WTC11 (cell line): ENCODE results near the gene OR8B4. TPM values are rescaled to one million over a fixed set of nuclear protein-coding genes. Genes with fewer than 3 reads are reported as not detected.
A peak's percentile ranks its signal among the peaks of the same experiment; 100 is the strongest.

Experiments
- ATAC-seq: fragments of 200-7000 bp; cut with Tn5 transposase; 2 replicates; pipeline ENCODE4 v1.10.0; 2021; ENCODE audit warnings: mild to moderate bottlenecking, moderate library complexity
- CTCF ChIA-PET: fragments of 300-600 bp; sonication (Branson Sonifier 250); formaldehyde crosslinking; loops from one replicate; lab custom pipeline; 2021; ENCODE audit warnings: antibody characterized with exemption; lab: Charles Lee
- POLR2A ChIA-PET: fragments of 350-600 bp; sonication (Branson Sonifier 250); formaldehyde crosslinking; loops from one replicate; lab custom pipeline; 2021; ENCODE audit warnings: antibody characterized with exemption; lab: Charles Lee
- DNase-seq: peaks from one replicate; pipeline ENCODE4 v3.0.0; 2021; ENCODE audit warnings: low spot score
- H3K27ac Mint-ChIP-seq: 2 replicates; pipeline ENCODE4 v1.8.0; 2021; ENCODE audit warnings: mixed read lengths
- H3K27me3 Mint-ChIP-seq: 2 replicates; pipeline ENCODE4 v1.8.0; 2021; ENCODE audit warnings: low read depth, mild to moderate bottlenecking, moderate library complexity, mixed read lengths
- H3K36me3 Mint-ChIP-seq: 2 replicates; pipeline ENCODE4 v1.8.0; 2021; ENCODE audit warnings: mixed read lengths
- H3K4me1 Mint-ChIP-seq: 2 replicates; pipeline ENCODE4 v1.8.0; 2022; ENCODE audit warnings: mixed read lengths
- H3K4me3 Mint-ChIP-seq: 2 replicates; pipeline ENCODE4 v1.8.0; 2021; ENCODE audit warnings: mild to moderate bottlenecking, moderate library complexity, mixed read lengths
- H3K9me3 Mint-ChIP-seq: 2 replicates; pipeline ENCODE4 v1.8.0; 2021; ENCODE audit warnings: mixed read lengths
- ARID4B ChIP-seq: sonication (generic); formaldehyde crosslinking; IDR thresholded peaks from 2 replicates; pipeline ENCODE4 v1.8.0; 2023; ENCODE audit warnings: missing genetic modification reagents, mild to moderate bottlenecking, borderline replicate concordance
- CBFB ChIP-seq: sonication (generic); formaldehyde crosslinking; IDR thresholded peaks from 2 replicates; pipeline ENCODE4 v1.8.1; 2022; ENCODE audit warnings: mild to moderate bottlenecking, low read depth, missing genetic modification reagents
- CTCF ChIP-seq: fragments of 200-600 bp; IDR thresholded peaks from 2 replicates; pipeline ENCODE4 v1.8.0; 2022; ENCODE audit warnings: antibody characterized with exemption
- FOXP1 ChIP-seq: sonication (generic); formaldehyde crosslinking; IDR thresholded peaks from 2 replicates; pipeline ENCODE4 v1.8.0; 2022; ENCODE audit warnings: missing genetic modification reagents, mild to moderate bottlenecking, moderate library complexity, borderline replicate concordance
- HMGA2 ChIP-seq: fragments of 250-450 bp; sonication (Bioruptor Pico); IDR thresholded peaks from 2 replicates; pipeline ENCODE4 v1.4.0; 2021; ENCODE audit warnings: mild to moderate bottlenecking, moderate library complexity
- IRF1 ChIP-seq: sonication (generic); formaldehyde crosslinking; IDR thresholded peaks from 2 replicates; pipeline ENCODE4 v1.8.0; 2023; ENCODE audit warnings: missing genetic modification reagents
- JAZF1 ChIP-seq: fragments of 250-450 bp; sonication (Bioruptor Pico); IDR thresholded peaks from 2 replicates; pipeline ENCODE4 v1.9.0; 2021; ENCODE audit warnings: moderate library complexity, mild to moderate bottlenecking, inconsistent platforms
- JUN ChIP-seq: sonication (generic); formaldehyde crosslinking; IDR thresholded peaks from 2 replicates; pipeline ENCODE4 v1.8.0; 2023; ENCODE audit warnings: mild to moderate bottlenecking, missing genetic modification reagents
- KAT7 ChIP-seq: sonication (generic); formaldehyde crosslinking; IDR thresholded peaks from 2 replicates; pipeline ENCODE4 v1.8.1; 2023; ENCODE audit warnings: missing genetic modification reagents, mild to moderate bottlenecking, borderline replicate concordance
- NFE2L1 ChIP-seq: sonication (generic); formaldehyde crosslinking; IDR thresholded peaks from 2 replicates; pipeline ENCODE4 v1.8.1; 2023; ENCODE audit warnings: missing genetic modification reagents
- NFYB ChIP-seq: sonication (generic); formaldehyde crosslinking; conservative IDR thresholded peaks from 2 replicates; pipeline ENCODE4 v1.8.0; 2022; ENCODE audit warnings: low read depth, missing genetic modification reagents
- NR2C2 ChIP-seq: sonication (generic); formaldehyde crosslinking; IDR thresholded peaks from 2 replicates; pipeline ENCODE4 v1.8.0; 2022; ENCODE audit warnings: mild to moderate bottlenecking, missing genetic modification reagents
- TCF7 ChIP-seq: sonication (generic); formaldehyde crosslinking; IDR thresholded peaks from 2 replicates; pipeline ENCODE4 v1.8.0; 2022; ENCODE audit warnings: mild to moderate bottlenecking, low read depth, missing genetic modification reagents, moderate library complexity
- ZNF138 ChIP-seq: sonication (generic); formaldehyde crosslinking; conservative IDR thresholded peaks from 2 replicates; pipeline ENCODE4 v1.8.1; 2022; ENCODE audit warnings: mild to moderate bottlenecking, moderate library complexity, missing genetic modification reagents
- ZNF396 ChIP-seq: fragments of 250-450 bp; sonication (Bioruptor Pico); IDR thresholded peaks from 2 replicates; pipeline ENCODE4 v1.8.0; 2021; ENCODE audit warnings: mild to moderate bottlenecking, moderate library complexity, borderline replicate concordance
- ZNF416 ChIP-seq: fragments of 250-450 bp; sonication (Bioruptor Pico); IDR thresholded peaks from 2 replicates; pipeline ENCODE4 v1.9.0; 2021; ENCODE audit warnings: mild to moderate bottlenecking, inconsistent platforms
- total RNA-seq: library from RNA; stranded (reverse); gene quantifications from 3 replicates; pipeline ENCODE4 v1.2.3, GENCODE V29; 2021
- TF ChIP-seq, protein P1 (sequence below): sonication (generic); formaldehyde crosslinking; IDR thresholded peaks from 2 replicates; pipeline ENCODE4 v1.8.0; 2022; ENCODE audit warnings: mild to moderate bottlenecking, missing genetic modification reagents

OR8B4 gene
- total RNA-seq, 1 experiment from 2014 or later = not detected

GRCh38 chr11:124415356-124415923 lies 9.2 kb downstream of the OR8B4 start:
- Mint-ChIP-seq H3K9me3 (no peaks in the 10 kb centered on the region), H3K36me3 (no peaks in the 10 kb centered on the region), H3K27me3 (no peaks in the 10 kb centered on the region), H3K4me3 (no peak overlapping the region)
- ATAC-seq = no peak
- POLR2A ChIA-PET = no interaction called here
- no peak for TF ChIP-seq HMGA2 (CRISPR knock-in tag)
- TF ChIP-seq JAZF1 (CRISPR knock-in tag) = no peak
- peak; percentile 40 for TF ChIP-seq CTCF
- TF ChIP-seq, all 79 proteins: peak for 1
- no peak overlapping the region for H3K27ac Mint-ChIP-seq
- no peak for DNase-seq
- H3K4me1 Mint-ChIP-seq = no peaks in the 10 kb centered on the region
- CTCF ChIA-PET = interaction anchor here (1.5 to 2.3 kb wide), 2 partner anchors 169 to 207 kb away, joined by 9 to 20 read pairs; partner anchors contain the start of gene TBRG1

GRCh38 chr11:124409906-124410305 lies 14.8 kb downstream of the OR8B4 start:
- CTCF ChIA-PET = no interaction called here
- H3K4me1 Mint-ChIP-seq = no peaks in the 10 kb centered on the region
- DNase-seq = no peak
- H3K9me3 Mint-ChIP-seq = no peaks in the 10 kb centered on the region; the same call in 1 of the 2 replicates
- H3K27me3 Mint-ChIP-seq = no peaks in the 10 kb centered on the region; the same call in 1 of the 2 replicates
- POLR2A ChIA-PET = no interaction called here
- TF ChIP-seq FOXP1 (CRISPR knock-in tag) (no peak), KAT7 (CRISPR knock-in tag) (no peak), NR2C2 (CRISPR knock-in tag) (no peak), ARID4B (CRISPR knock-in tag) (no peak), ZNF416 (CRISPR knock-in tag) (no peak), IRF1 (CRISPR knock-in tag) (no peak), NFYB (no peak), JAZF1 (CRISPR knock-in tag) (no peak)
- TF ChIP-seq, all 79 proteins: peak for 0
- H3K4me3 Mint-ChIP-seq = no peak overlapping the region
- no peak for ATAC-seq
- no peak overlapping the region for H3K27ac Mint-ChIP-seq
- H3K36me3 Mint-ChIP-seq = no peaks in the 10 kb centered on the region

- no peak for DNase-seq
- H3K36me3 Mint-ChIP-seq = peaks cover 9% of the 10 kb centered on the region
- POLR2A ChIA-PET = no interaction called here
- H3K9me3 Mint-ChIP-seq = peaks cover 12% of the 10 kb centered on the region
- no peak overlapping the region for H3K4me3 Mint-ChIP-seq
- CTCF ChIA-PET = interaction anchor here (0.7 to 1.0 kb wide), 2 partner anchors 131 to 431 kb away, joined by 3 read pairs; no protein-coding TSS in a partner anchor
- no peak for ATAC-seq
- H3K27me3 Mint-ChIP-seq = no peaks in the 10 kb centered on the region; the same call in 1 of the 2 replicates
- H3K27ac Mint-ChIP-seq = no peak overlapping the region
- peaks cover 2% of the 10 kb centered on the region; the same call in 1 of the 2 replicates for H3K4me1 Mint-ChIP-seq
- TF ChIP-seq ZNF416 (CRISPR knock-in tag) (no peak), JAZF1 (CRISPR knock-in tag) (no peak), IRF1 (CRISPR knock-in tag) (no peak), ARID4B (CRISPR knock-in tag) (no peak), NFE2L1 (CRISPR knock-in tag) (no peak), JUN (no peak), TCF7 (CRISPR knock-in tag) (no peak), ZNF138 (no peak), CBFB (no peak), ZNF396 (CRISPR knock-in tag) (no peak)
- TF ChIP-seq, protein P1, sequence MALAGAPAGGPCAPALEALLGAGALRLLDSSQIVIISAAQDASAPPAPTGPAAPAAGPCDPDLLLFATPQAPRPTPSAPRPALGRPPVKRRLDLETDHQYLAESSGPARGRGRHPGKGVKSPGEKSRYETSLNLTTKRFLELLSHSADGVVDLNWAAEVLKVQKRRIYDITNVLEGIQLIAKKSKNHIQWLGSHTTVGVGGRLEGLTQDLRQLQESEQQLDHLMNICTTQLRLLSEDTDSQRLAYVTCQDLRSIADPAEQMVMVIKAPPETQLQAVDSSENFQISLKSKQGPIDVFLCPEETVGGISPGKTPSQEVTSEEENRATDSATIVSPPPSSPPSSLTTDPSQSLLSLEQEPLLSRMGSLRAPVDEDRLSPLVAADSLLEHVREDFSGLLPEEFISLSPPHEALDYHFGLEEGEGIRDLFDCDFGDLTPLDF (CRISPR knock-in tag) = no peak
Observed at GRCh38 chr11:124405581-124405980, 19.1 kb downstream of the OR8B4 start.
